Measurements from ENCODE around the gene SYNDIG1. TPM values are rescaled to one million over a fixed set of nuclear protein-coding genes. Genes with fewer than 3 reads are reported as not detected.

The SYNDIG1 gene
- polyA plus RNA-seq, 1 of the 3 experiments (the other 2 are of a cell fraction) = not detected

DNA sequence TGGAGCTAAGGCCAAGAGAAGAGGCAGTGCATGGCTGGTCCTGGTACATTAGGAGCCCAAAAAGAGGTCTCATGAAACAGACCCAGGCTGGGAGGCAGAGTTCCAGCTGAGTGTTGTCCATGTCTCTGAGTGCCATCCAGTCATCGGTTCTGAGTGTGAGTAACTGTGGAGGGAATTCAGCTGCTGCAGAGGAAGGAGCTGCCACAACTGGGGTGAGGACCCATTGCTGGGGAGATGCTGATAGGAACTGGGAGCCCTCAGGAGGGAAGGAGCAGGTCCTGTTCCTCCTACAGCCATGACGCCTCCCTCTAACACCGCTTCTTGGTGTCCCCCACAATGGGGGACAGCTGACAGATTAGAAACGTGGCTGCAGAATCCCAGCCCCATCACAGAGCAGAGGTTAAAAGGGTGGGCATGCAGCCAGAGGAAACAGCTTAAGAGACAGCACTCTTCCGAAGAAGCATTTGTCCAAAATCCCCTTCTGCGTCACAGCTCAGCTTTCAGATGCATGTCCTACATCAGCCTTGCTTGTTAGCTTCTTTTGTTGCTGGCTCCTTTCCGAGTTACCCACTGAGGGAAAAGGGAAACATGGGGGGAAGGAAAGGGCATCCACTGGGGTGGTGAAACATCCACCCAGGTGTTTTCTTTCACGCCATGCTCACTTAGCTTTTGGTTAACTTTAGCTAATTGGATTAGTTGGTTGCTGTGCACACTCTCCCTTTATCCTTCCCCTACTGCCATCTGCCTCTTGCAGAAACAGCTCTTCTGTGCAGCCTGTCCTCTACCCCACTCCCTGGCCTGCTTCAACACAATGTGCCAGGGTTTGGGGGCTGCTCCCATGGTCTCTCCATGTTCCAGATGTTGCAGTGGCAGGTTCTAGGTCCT is 239.2 kb downstream of the SYNDIG1 start:
- WGBS (ENCODE audit: low lambda C conversion rate) = 52% methylated on average over 8 of the region's 8 CpGs
- Histone ChIP-seq H2AFZ (ENCODE audit: low read depth) (no peak overlapping the region), H3K9ac (no peak overlapping the region), H3K79me2 (ENCODE audit: insufficient read depth) (no peaks in the 10 kb centered on the region), H3K36me3 (replicated peaks in 1 of 2; ENCODE audit: control insufficient read depth in 1 of 2, insufficient read depth in 2 of 2, low read length in 1 of 2) (no peaks in the 10 kb centered on the region), H3K27ac (ENCODE audit: low read depth in 2 of 2, low read length in 1 of 2) (no peak overlapping the region), H3K9me2 (no peaks in the 10 kb centered on the region), H3K4me2 (no peak overlapping the region), H4K20me1 (ENCODE audit: insufficient read depth) (no peaks in the 10 kb centered on the region), H3F3A (replicated peaks; ENCODE audit: insufficient read depth) (no peaks in the 10 kb centered on the region), H3K4me1 (ENCODE audit: control insufficient read depth in 1 of 2, insufficient read depth in 2 of 2, low read depth in 1 of 2, low read length in 1 of 2) (no peaks in the 10 kb centered on the region), H3K9me3 (no peaks in the 10 kb centered on the region), H3K27me3 (ENCODE audit: insufficient read depth) (no peaks in the 10 kb centered on the region; the same call in 1 of the 2 replicates), H3K4me3 (ENCODE audit: low read depth in 2 of 2, low read length in 1 of 2) (no peak overlapping the region)
- no peak for DNase-seq
- ChIA-PET POLR2A (no interaction called here), CTCF (no interaction called here)
- TF ChIP-seq FOXM1 (IDR thresholded peaks at IDR 0.05; ENCODE audit: low read depth) = no peak
- no peak for TF ChIP-seq CHD2 (IDR thresholded peaks at IDR 0.05; ENCODE audit: low read length, partially characterized antibody)
- TF ChIP-seq EZH2phosphoT487 (IDR thresholded peaks at IDR 0.05; ENCODE audit: borderline replicate concordance, low read depth) = no peak
- TF ChIP-seq, protein P1, sequence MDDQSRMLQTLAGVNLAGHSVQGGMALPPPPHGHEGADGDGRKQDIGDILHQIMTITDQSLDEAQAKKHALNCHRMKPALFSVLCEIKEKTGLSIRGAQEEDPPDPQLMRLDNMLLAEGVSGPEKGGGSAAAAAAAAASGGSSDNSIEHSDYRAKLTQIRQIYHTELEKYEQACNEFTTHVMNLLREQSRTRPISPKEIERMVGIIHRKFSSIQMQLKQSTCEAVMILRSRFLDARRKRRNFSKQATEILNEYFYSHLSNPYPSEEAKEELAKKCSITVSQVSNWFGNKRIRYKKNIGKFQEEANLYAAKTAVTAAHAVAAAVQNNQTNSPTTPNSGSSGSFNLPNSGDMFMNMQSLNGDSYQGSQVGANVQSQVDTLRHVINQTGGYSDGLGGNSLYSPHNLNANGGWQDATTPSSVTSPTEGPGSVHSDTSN (IDR thresholded peaks at IDR 0.05) = no peak
- no peak for TF ChIP-seq NRF1 (IDR thresholded peaks at IDR 0.05; ENCODE audit: low read depth, low read length)
- TF ChIP-seq, protein P2, sequence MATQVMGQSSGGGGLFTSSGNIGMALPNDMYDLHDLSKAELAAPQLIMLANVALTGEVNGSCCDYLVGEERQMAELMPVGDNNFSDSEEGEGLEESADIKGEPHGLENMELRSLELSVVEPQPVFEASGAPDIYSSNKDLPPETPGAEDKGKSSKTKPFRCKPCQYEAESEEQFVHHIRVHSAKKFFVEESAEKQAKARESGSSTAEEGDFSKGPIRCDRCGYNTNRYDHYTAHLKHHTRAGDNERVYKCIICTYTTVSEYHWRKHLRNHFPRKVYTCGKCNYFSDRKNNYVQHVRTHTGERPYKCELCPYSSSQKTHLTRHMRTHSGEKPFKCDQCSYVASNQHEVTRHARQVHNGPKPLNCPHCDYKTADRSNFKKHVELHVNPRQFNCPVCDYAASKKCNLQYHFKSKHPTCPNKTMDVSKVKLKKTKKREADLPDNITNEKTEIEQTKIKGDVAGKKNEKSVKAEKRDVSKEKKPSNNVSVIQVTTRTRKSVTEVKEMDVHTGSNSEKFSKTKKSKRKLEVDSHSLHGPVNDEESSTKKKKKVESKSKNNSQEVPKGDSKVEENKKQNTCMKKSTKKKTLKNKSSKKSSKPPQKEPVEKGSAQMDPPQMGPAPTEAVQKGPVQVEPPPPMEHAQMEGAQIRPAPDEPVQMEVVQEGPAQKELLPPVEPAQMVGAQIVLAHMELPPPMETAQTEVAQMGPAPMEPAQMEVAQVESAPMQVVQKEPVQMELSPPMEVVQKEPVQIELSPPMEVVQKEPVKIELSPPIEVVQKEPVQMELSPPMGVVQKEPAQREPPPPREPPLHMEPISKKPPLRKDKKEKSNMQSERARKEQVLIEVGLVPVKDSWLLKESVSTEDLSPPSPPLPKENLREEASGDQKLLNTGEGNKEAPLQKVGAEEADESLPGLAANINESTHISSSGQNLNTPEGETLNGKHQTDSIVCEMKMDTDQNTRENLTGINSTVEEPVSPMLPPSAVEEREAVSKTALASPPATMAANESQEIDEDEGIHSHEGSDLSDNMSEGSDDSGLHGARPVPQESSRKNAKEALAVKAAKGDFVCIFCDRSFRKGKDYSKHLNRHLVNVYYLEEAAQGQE (IDR thresholded peaks at IDR 0.05; ENCODE audit: low read depth, low read length) = no peak
- no peak for TF ChIP-seq SMC3 (IDR thresholded peaks at IDR 0.05; ENCODE audit: low read depth, low read length)
- no peak for TF ChIP-seq YY1 (IDR thresholded peaks at IDR 0.05; ENCODE audit: low read depth)
- no peak for TF ChIP-seq EP300 (IDR thresholded peaks at IDR 0.05; ENCODE audit: borderline replicate concordance in 1 of 2, low read depth in 1 of 2, low read length in 1 of 2)
- no peak for TF ChIP-seq RXRA (IDR thresholded peaks at IDR 0.05; ENCODE audit: borderline replicate concordance, low read depth)
- no peak for TF ChIP-seq MXI1 (IDR thresholded peaks at IDR 0.05; ENCODE audit: low read depth, low read length)
- TF ChIP-seq GATA2 (CRISPR knock-in tag; IDR thresholded peaks at IDR 0.05) = no peak
- TF ChIP-seq USF2 (IDR thresholded peaks at IDR 0.05; ENCODE audit: borderline replicate concordance, low read depth, low read length) = no peak

Data from SK-N-SH (cell line).